SK-N-DZ (cell line): ENCODE data around the gene KCNG2.
"Not testable (repeated sequence)": the region's sequence is repeated elsewhere in the genome, so short reads cannot be mapped to it uniquely, and the experiment has no call there.

Experiments
- DNase-seq: peaks from one replicate; pipeline ENCODE4 v3.0.0-alpha.2; 2015; ENCODE audit warnings: low spot score

Gene KCNG2

GRCh38 chr18:79852561-79853302 is 55.0 kb downstream of the KCNG2 start:
- DNase-seq: no peak

- no peak for DNase-seq
These were observed 55.7 kb downstream of the KCNG2 start for GRCh38 chr18:79853303-79853992.

DNA sequence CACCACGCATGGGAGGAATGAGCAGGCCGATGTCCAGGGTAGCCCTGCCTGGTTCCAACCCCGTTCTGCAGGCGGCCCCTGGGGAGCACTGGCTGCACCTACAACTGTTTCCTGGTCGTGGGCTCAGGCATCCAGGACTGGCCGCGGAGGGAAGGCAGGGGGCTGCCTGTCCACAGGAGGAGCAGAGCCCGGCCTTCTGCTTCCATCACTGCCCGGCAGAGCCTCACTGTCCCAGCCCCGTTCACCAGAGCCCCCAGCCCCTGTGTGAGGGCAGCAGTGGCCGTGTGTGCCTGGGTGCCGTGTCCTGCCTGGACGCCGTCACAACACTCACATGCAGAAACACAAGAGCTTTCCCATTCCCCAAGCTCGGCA is 56.2 kb downstream of the KCNG2 start:
- DNase-seq: no peak

DNA sequence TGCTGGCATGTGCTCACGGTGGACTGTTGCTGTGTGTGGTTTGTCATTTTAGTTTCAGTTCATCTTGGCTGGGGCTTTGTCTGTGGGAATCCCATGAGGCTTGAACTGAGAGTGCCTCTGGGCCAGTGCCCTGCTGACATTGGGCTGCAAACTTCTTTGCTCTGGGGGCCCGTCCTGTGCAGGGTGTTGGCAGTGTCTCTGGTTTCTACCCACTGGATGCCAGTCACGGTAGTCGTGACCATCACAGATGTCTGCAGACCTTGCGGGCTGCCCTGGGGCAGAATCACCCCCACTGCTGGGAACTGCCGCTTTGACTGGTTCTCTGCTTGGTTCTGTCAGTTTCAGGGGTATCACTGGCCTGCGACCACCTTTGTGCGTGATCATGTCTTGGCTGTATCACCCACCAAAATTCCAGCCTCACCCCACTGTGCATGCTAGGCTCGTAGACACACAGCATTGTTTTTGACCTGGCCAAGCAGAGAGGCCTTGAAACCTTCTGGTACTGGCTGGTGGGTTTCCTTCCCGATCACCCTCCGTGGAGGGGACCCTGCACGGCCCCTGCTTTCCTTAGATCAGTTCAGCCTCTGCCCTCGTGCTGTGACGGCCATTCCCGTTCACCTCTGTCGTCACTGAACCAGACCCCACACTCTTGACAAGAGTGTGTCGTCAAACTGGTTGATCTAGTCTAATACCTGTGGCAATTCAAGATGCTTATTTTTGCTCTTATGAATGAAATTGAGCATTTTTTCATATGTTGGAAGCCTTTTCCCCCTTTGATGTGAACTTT is 57.6 kb downstream of the KCNG2 start:
- DNase-seq: no peak

DNA sequence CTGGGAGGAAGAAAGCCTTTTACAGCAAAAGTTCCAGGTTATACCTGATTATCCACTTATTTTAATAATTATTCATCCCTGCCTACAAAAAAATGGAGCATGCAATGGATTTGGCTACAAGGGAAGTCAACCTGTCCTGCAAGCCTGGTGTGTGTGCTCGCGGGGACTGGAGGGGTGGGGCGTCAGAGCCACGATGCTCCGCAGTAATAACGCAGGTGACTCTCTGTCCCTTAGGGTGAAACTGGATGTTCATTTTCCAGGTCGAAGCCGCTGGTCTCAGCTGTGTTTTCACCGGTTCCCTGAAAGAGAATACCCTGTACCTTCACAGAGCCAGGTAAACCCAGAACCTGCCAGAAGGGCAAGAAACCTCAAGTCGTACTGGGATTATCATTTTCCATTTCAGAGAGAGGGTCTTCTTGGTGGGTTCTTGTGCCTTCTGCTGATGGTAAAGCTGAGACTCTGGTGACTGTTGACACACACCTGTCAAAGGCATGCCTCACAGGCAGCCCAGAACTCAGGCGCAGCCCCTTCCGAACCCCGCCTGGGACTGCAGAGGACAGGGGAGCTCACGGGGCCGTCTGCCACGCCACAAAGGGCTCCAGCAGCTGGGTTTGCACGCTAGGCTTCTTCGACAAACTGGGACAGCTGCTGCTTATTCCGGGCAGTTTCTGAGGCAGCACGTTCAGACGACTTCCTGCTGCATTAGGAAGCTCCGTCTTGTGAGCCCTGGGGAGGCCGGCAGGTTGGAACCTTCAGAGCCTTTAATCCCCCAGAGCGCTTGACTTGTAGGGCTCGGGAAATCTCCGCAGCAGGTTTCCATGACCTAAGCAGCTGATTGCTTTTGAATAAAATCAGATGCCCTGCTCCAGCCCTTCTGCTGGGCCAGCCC is 58.6 kb downstream of the KCNG2 start:
- peak; percentile 60 for DNase-seq

DNA sequence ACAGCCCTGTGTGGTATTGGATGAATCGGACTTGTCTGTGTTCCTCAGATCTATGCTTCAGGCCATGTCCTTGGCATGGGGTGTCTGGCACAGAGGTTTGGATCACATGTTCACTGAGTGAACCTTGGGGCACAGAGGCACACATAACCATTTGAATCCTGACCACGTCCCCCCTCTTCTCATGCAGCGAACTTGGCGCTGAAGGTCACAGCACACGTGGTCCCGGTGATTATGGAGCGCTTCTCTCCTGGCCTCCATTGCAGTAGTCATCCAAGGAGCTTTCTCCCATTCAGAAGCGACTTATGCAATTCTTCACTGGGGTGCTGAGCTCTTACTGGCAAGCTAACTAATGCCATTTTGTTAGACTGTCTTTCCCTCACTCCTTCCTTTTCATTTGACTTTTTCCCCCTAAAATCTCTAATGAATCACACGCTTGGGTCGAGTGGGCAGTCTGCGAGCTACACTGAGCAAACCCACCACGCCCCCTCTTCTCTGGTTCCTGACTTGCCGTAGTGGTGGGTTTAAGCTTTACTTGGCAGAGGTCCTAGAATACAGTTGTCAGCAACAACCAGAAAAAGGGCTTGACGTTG is 59.4 kb downstream of the KCNG2 start:
- peak; percentile 44 for DNase-seq

GRCh38 chr18:79859314-79859713 is 61.6 kb downstream of the KCNG2 start:
- no peak for DNase-seq

GRCh38 chr18:79861687-79862086 is 63.9 kb downstream of the KCNG2 start:
- DNase-seq: no peak

- DNase-seq: no peak
These were observed 64.8 kb downstream of the KCNG2 start for GRCh38 chr18:79862562-79862961.

- no peak for DNase-seq
These were observed 65.6 kb downstream of the KCNG2 start for GRCh38 chr18:79863161-79864005.

DNA sequence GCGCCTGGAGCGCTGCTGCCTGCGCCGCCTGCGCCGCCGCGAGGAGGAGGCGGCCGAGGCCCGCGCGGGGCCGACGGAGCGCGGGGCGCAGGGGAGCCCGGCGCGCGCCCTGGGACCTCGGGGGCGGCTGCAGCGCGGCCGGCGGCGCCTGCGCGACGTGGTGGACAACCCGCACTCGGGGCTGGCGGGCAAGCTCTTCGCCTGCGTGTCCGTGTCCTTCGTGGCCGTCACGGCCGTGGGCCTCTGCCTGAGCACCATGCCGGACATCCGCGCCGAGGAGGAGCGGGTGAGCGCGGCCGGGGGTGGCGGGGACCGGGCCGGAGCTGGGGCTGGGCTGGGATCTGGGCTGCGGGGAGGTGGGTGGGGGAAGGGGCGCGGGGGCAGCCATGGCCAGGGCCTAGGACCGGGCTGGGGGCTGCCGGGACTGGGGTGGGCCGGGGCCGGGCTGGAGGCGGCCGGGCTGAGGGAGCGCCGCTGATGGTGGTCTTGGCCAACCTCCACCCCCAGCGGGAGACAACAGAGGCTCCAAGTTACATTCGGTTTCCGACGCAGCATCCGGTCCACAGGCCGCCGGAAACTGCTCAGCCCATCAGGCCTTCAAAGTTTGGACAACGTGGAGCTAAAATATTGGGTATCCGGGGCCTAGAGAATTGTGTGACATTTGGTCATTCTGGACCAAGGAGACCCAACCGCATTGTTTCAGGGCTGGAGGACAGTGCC is 66.4 kb downstream of the KCNG2 start:
- no peak for DNase-seq

DNA sequence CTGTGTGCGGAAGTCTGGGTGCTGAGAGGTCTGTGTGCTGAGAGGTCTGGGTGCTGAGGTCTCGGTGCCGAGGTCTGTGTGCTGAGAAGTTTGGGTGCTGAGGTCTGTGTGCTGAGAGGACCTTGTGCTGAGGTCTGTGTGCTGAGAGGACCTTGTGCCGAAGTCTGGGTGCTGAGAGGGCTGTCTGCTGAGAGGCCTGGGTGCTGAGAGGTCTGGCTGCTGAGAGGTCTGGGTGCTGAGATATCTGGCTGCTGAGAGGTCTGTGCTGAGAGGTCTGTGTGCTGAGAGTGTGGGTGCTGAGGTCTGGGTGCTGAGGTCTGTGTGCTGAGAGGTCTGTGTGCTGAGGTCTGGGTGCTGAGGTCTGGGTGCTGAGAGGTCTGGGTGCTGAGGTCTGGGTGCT is 67.2 kb downstream of the KCNG2 start:
- DNase-seq: not testable (repeated sequence)

DNA sequence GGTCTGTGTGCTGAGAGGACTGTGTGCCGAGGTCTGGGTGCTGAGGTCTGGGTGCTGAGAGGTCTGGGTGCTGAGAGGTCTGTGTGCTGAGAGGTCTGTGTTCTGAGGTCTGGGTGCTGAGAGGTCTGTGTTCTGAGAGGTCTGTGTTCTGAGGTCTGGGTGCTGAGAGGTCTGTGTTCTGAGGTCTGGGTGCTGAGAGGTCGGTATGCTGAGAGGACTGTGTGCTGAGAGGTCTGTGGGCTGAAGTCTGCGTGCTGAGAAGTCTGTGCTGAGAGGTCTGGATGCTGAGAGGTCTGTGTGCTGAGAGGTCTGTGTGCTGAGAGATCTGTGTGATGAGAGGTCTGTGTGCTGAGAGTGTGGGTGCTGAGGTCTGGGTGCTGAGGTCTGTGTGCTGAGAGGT is 68.2 kb downstream of the KCNG2 start:
- DNase-seq: not testable (repeated sequence)

GRCh38 chr18:79866889-79867574 is 69.3 kb downstream of the KCNG2 start:
- no peak for DNase-seq

GRCh38 chr18:79867666-79868065 is 69.9 kb downstream of the KCNG2 start:
- DNase-seq: no peak

DNA sequence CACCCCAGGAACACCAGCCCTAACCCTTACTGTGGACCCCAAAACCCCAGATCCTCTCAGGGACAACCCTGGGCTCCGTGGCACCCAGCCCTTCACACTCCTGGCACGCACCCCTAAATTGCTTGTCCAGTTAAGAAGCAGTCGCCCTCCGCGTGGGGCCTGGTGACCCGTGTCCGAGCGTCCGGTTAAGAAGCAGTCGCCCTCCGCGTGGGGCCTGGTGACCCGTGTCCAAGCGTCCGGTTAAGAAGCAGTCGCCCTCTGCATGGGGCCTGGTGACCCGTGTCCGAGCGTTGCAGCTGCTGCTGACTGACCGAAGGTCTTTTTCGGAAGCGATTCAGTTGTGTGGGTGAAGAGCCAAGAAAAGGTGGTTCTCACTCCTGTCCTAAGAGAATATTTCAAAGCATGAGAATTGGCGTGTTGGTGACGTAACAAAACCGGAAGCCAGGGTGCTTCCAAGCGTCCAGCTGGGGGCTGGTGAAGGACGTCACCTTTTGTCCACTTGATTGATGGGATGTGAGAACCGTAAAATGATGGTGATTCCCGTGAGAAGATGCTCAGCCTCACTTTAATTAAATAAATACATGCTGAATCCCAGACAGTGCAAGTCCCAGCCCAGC is 70.5 kb downstream of the KCNG2 start:
- no peak for DNase-seq

DNA sequence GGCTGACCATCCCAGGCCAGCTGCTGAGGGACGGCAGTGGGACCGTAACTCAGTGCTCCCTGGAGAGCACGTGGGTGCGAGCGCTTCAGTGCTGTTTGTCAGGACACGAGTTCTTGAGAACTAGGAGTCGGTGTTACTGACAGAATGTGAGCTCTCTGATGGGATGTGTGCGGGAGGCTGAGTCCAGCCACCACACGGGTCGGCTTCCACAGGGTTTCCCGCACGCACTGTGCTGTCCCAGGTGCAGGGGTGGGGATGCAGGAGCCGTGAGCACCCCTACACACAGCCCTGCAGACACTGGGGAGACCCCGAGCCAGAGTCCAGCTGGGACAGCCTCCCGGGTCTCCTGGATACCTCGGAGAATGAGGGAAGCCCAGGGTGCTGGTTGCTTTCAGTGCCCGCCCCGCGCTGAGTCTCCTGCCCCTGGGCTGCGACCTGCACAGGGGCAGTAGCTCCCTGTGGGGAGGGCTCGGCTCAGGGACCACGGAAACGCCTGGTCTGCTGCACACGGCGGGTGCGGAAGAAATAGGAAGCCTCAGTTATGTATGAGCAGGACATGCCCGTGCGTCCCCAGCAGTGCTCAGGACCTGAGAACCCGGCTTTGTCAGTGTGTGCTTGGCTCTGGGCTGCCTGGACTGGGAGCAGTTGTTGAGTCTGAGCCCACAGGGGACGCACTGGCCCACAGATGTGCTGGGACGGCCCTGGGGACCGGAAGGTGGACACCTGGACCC is 71.2 kb downstream of the KCNG2 start:
- no peak for DNase-seq
